ENCODE measurements around the gene DRC7.
"Not testable (repeated sequence)": the region's sequence is repeated elsewhere in the genome, so short reads cannot be mapped to it uniquely, and the experiment has no call there.

Gene DRC7

GRCh38 chr16:57660715-57661463 lies 33.7 kb upstream of the DRC7 start:
- DNase-seq: no peak

GRCh38 chr16:57661510-57661909 lies 33.1 kb upstream of the DRC7 start:
- no peak for DNase-seq

- no peak for DNase-seq
Measured at GRCh38 chr16:57661936-57662906, 32.4 kb upstream of the DRC7 start.

GRCh38 chr16:57663436-57663835 lies 31.2 kb upstream of the DRC7 start:
- no peak for DNase-seq

- DNase-seq: no peak
Measured at GRCh38 chr16:57663917-57664661, 30.5 kb upstream of the DRC7 start.

- DNase-seq: no peak
Measured at GRCh38 chr16:57664662-57665025, 30.0 kb upstream of the DRC7 start.

GRCh38 chr16:57665541-57665940 lies 29.1 kb upstream of the DRC7 start:
- no peak for DNase-seq

DNA sequence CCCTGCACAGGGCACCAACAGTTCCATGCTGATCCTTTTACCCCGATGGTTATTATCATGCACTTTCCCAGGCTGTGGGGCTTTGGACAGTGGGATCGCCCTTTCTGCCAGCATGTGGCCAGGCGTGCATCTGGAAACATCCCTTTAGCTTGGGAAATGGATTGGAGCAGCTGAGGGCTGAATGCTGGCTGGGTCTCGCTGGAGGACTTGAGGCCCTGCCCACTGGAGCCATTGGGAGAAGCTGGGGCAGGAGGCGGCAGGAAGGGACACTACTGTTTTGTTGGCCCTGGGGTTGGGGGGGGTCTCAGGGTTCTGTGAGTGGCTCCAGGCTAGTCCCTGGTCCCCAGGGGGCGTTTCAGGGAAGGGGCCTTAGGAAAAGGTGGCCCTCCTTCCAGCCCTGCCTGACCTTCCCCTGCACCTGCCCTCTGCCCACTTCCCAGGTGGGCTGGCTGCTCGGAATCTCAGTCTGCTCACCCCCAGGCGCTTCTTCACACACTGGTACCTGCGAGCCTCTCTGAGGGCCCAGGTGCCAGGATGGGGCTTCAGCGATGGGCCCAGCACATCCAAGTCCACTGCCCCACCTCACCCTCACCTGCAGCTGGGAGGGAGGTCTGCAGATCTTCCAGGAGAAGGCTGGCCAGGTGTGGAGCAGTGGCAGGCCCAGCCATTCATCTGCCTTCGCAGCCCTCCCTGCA lies 28.1 kb upstream of the DRC7 start:
- no peak for DNase-seq

GRCh38 chr16:57667048-57667525 lies 27.5 kb upstream of the DRC7 start:
- no peak for DNase-seq

GRCh38 chr16:57667526-57668262 lies 26.9 kb upstream of the DRC7 start:
- DNase-seq: no peak

DNA sequence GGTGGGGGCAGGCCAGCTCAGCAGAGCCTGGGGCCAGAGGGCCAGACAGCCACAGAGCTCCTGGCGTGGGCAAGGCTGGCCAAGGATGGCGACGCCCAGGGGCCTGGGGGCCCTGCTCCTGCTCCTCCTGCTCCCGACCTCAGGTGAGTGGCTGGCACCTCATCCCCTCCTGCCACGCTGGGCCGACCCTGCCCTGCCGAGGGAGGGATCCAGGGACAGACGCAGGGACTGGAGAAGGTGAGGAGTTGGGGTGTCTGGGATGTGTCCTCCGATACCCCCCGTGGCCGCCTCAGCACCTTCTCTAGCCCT lies 26.4 kb upstream of the DRC7 start, which contains the start of gene ADGRG3:
TSS of gene ADGRG3 (plus strand) at position 44 of the 309 bp plus-strand sequence. CDS start at position 86, 42 bp downstream.
- no peak for DNase-seq

DNA sequence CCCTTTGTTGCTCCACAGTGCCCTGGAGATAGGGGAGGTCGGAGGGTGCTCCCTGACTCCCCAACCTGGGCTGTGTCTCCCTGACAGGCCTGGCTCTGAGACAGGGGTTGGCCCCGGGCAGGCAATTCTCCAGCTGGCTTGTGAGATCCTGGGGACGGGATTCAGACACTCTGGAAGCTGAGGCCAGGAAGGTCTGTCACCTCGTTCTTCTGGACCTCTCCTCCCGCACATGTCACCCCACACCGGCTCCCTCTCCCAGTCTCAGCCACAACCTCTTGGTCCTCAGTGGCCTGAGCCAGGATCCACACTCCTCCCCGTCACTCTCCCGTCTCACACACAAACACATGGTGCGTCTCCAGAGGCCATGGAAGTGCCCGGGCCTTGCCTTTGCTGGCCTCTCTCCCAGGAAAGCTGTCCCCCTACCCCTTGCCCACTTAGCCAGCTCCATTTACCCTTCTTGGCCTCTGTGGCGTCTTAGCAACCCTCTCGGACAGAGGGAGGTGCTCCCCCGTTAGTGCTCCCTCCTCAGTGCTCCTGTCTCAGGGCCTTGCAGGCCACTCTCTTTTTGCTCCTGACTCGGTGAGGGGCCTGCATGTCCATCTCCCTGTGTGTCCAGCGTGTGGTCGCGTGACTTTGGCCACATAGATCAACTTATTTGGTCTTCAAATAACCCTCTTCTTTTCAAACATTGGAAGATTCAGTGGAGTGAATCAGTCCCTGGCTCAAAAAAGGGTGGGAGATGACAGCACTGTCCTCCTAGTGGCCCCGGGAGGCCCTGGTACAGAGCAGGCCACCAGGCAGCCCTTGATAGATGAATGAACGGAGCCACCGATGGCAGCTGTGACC lies 25.8 kb upstream of the DRC7 start:
- no peak for DNase-seq

DNA sequence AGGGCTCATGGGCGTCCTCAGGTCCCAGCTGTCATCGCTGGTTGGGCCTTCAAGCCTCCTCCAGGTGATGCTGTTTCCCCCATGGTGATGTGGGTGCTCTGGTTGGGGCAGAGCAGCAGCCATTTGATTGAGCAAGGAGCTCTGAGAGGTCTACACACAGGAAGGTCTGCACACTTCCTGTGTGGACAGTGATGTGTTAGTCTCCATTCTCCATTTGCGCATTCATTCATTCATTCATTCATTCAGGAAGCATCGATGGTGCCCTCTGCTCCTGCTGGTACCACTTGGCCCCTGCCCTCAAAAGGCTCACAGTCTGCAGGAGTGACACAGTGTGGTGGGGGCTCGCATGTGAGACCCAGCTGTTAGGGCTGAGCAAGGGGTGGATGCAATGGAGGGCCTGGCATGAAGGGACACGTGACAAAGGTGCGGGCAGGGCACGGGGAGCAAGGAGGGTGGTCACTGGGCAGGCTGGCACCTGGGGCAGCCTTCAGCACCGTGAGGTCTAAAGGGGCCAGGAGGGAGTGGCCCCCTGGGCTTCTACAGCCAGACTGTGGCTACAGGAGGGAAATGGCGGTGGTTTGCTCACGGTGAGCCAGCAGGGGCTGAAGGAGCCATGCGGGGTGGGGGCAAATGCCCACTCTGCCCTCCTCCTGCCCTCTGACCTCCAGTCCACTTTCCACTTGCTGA lies 25.0 kb upstream of the DRC7 start:
- DNase-seq: no peak

GRCh38 chr16:57670196-57670595 lies 24.4 kb upstream of the DRC7 start:
- DNase-seq: no peak

GRCh38 chr16:57671451-57671850 lies 23.2 kb upstream of the DRC7 start:
- not testable (repeated sequence) for DNase-seq

DNA sequence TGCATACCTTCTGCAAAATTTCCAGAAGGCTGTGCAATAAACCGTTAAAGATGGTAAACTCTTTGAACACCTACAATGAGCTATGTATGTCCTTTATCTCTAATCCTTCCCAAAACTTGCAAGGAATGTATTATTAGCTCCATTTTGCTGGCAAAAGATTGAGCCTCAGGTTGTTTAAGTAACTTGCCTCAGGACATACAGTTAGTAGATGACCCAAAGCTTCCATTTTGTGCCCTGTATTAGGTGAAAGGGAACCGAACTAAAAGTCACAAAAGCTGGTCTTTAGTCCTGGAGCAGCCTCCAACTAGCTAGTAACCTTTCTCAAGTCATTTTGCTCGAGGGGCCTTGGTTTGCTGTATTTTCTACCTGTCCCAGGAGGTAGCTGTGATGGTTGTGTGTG lies 22.2 kb upstream of the DRC7 start:
- DNase-seq: no peak

- DNase-seq: no peak
Measured at GRCh38 chr16:57672824-57673223, 21.8 kb upstream of the DRC7 start.

GRCh38 chr16:57675741-57676551 lies 18.7 kb upstream of the DRC7 start:
- DNase-seq: no peak

DNA sequence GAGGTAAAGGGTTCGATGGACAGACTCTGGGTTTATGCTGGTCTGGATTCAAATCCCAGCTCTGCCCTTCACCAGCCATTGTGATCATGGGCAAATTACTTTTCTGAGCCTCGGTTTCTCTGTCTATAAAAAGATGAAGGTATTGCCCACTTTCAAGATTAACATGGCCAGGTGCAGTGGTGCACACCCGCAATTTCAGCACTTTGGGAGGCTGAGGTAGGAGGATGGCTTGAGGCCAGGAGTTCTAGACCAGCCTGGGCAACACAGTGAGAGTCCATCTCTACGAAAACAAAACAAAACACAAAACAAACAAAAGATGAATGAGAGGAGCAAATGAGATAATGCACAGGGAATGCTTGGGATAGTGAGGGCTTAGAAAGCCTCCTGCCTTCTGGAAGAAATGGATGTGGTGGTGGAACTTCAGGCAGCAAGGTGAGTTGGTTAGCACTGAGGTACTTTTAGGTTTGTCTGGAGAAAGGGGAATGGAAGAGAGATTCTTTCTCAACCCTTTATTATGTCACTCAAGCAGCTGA lies 18.0 kb upstream of the DRC7 start:
- DNase-seq: no peak

Data from NCI-H187 treated with DMSO at 0.1 percent for 48 hours (cell line).